ENCODE data around the gene MDM1.

DNA sequence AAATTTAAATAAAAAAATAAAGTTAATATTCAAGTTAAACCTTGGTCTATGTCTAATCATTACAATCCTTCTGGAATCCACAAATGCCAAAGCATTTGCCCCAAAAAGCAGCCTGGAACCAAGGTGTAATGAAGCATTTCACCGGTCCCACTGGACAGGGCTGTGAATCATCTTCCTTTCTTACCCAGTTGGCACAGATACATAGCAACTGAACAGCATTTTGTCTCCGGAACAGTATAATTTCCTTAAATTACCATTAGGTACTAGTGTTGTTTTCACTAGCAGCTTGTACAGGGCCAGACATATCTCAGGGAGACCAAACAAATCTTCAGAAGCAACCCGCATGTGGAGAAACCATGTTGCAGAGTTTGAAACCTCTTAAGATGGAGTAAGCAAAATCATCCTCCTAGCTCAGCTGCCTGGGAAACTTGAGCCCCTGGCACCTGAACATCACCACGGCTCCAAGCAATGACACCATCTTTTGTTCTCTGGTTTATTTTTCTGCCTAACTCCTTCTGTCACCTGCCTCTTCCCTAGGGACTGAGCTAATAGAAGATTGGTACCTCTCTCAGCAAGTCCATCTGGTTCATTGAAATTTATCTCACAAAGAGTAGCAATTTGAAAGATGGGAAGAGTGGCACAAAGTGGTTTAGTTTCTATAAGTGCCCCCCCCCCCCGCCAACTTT is 17.9 kb upstream of the MDM1 start:
- TF ChIP-seq, protein P1, sequence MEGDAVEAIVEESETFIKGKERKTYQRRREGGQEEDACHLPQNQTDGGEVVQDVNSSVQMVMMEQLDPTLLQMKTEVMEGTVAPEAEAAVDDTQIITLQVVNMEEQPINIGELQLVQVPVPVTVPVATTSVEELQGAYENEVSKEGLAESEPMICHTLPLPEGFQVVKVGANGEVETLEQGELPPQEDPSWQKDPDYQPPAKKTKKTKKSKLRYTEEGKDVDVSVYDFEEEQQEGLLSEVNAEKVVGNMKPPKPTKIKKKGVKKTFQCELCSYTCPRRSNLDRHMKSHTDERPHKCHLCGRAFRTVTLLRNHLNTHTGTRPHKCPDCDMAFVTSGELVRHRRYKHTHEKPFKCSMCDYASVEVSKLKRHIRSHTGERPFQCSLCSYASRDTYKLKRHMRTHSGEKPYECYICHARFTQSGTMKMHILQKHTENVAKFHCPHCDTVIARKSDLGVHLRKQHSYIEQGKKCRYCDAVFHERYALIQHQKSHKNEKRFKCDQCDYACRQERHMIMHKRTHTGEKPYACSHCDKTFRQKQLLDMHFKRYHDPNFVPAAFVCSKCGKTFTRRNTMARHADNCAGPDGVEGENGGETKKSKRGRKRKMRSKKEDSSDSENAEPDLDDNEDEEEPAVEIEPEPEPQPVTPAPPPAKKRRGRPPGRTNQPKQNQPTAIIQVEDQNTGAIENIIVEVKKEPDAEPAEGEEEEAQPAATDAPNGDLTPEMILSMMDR (IDR thresholded peaks at IDR 0.05) = no peak
- TF ChIP-seq POLR2AphosphoS5 (IDR thresholded peaks at IDR 0.05) (no peak), EP300 (IDR thresholded peaks at IDR 0.05) (no peak)

Measured in stomach (tissue), 4 donors.